Naive thymus-derived CD4-positive, alpha-beta T cell (primary cell): Measurements from ENCODE around the gene CLASP1. TPM values are rescaled to one million over a fixed set of nuclear protein-coding genes. Genes with fewer than 3 reads are reported as not detected.
"Not testable (repeated sequence)": the region's sequence is repeated elsewhere in the genome, so short reads cannot be mapped to it uniquely, and the experiment has no call there.

Experiments
- ATAC-seq: fragments of 150-1000 bp; cut with Tn5 transposase; 2 replicates; pipeline ENCODE4 v1.10.0; 2021; ENCODE audit warnings: mild to moderate bottlenecking, moderate library complexity
- CTCF ChIA-PET: fragments of 350-600 bp; sonication (Branson Sonifier 250); formaldehyde crosslinking; loops from one replicate; lab custom pipeline; 2021; ENCODE audit warnings: antibody characterized with exemption; lab: Charles Lee
- POLR2A ChIA-PET: fragments of 350-600 bp; sonication (Branson Sonifier 250); formaldehyde crosslinking; loops from one replicate; lab custom pipeline; 2021; ENCODE audit warnings: antibody characterized with exemption, inconsistent platforms; lab: Charles Lee
- DNase-seq, 9 donors: peaks; one replicate each; pipeline versions ENCODE4 v3.0.0 to v3.0.0-alpha.2; 2020 to 2022; ENCODE audit warnings: mixed read lengths in 1 of 9
- H3K27ac ChIP-seq: one replicate; pipeline ENCODE4 v1.7.0; 2013; ENCODE audit warnings: mild to moderate bottlenecking, low read depth, low read length, moderate library complexity
- H3K27me3 ChIP-seq, 2 donors: one replicate each; pipeline ENCODE4 v1.7.0; 2013; ENCODE audit warnings: low read length in 2 of 2, mild to moderate bottlenecking in 2 of 2, moderate library complexity in 2 of 2; ENCODE audit not compliant: control insufficient read depth in 2 of 2, insufficient read depth in 2 of 2
- H3K36me3 ChIP-seq, 3 experiments: 1 replicate in 2 of 3; 2 replicates in 1 of 3; pipeline ENCODE4 v1.7.0; 2013; ENCODE audit warnings: low read length in 3 of 3, mild to moderate bottlenecking in 3 of 3, moderate library complexity in 1 of 3; ENCODE audit not compliant: insufficient read depth in 3 of 3, control insufficient read depth in 2 of 3
- H3K4me1 ChIP-seq, 2 donors: one replicate each; pipeline ENCODE4 v1.7.0; 2013; ENCODE audit warnings: low read length in 2 of 2, mild to moderate bottlenecking in 2 of 2, moderate library complexity in 1 of 2; ENCODE audit not compliant: control insufficient read depth in 2 of 2, insufficient read depth in 2 of 2
- H3K4me3 ChIP-seq: 2 replicates; pipeline ENCODE4 v1.7.0; 2013; ENCODE audit warnings: mild to moderate bottlenecking, low read length
- H3K9me3 ChIP-seq, 3 experiments: 1 replicate in 2 of 3; 2 replicates in 1 of 3; pipeline ENCODE4 v1.7.0; 2013; ENCODE audit warnings: low read length in 3 of 3; ENCODE audit not compliant: control insufficient read depth in 2 of 3
- H3K27ac Mint-ChIP-seq, 9 donors: one replicate each; pipeline ENCODE4 v1.8.0; 2020 to 2022; ENCODE audit warnings: mixed read lengths in 9 of 9, mild to moderate bottlenecking in 8 of 9, moderate library complexity in 5 of 9, inconsistent platforms in 2 of 9
- H3K27me3 Mint-ChIP-seq, 5 donors: one replicate each; pipeline ENCODE4 v1.8.0; 2021 to 2022; ENCODE audit warnings: mixed read lengths in 5 of 5, mild to moderate bottlenecking in 1 of 5
- H3K36me3 Mint-ChIP-seq, 5 donors: one replicate each; pipeline ENCODE4 v1.8.0; 2020 to 2022; ENCODE audit warnings: mixed read lengths in 5 of 5, mild to moderate bottlenecking in 3 of 5, inconsistent platforms in 1 of 5
- H3K4me1 Mint-ChIP-seq, 7 donors: one replicate each; pipeline ENCODE4 v1.8.0; 2020 to 2022; ENCODE audit warnings: mixed read lengths in 7 of 7, mild to moderate bottlenecking in 3 of 7, inconsistent platforms in 1 of 7
- H3K4me3 Mint-ChIP-seq, 10 donors: one replicate each; pipeline ENCODE4 v1.8.0; 2020 to 2022; ENCODE audit warnings: mild to moderate bottlenecking in 10 of 10, mixed read lengths in 10 of 10, moderate library complexity in 6 of 10, inconsistent platforms in 2 of 10
- H3K9me3 Mint-ChIP-seq, 11 donors: one replicate each; pipeline ENCODE4 v1.8.0; 2020 to 2022; ENCODE audit warnings: mixed read lengths in 11 of 11, mild to moderate bottlenecking in 4 of 11, inconsistent platforms in 1 of 11, moderate library complexity in 1 of 11
- intact Hi-C, 2 donors: fragments of 100-400 bp; cut with micrococcal nuclease; formaldehyde crosslinking; loops; one replicate each; pipeline ENCODE4 v1.15.1; 2023
- polyA plus RNA-seq, 2 donors: library from polyadenylated mRNA; unstranded; fragments of 300-500 nt; fragmentation: Illumina TruSeq; gene quantifications; one replicate each; pipeline ENCODE4 v1.2.3, GENCODE V29; 2021
- total RNA-seq, 6 experiments: library from RNA in 5 of 6; stranded (reverse) in 5 of 6; gene quantifications; 1 replicate in 5 of 6; 2 replicates in 1 of 6; pipeline ENCODE4 v1.2.3 and lab custom pipeline; 2021 to 2026

Gene CLASP1
- total and polyA plus RNA-seq, 7 experiments from 2014 or later = 13.8 to 76.3 (median 61.6) TPM

- H3K4me3 ChIP-seq, H3K9me3 ChIP-seq, H3K4me1 ChIP-seq, H3K27me3 Mint-ChIP-seq, intact Hi-C loops, H3K9me3 Mint-ChIP-seq, H3K4me3 Mint-ChIP-seq, H3K27ac ChIP-seq, ATAC-seq, POLR2A ChIA-PET, DNase-seq, CTCF ChIA-PET, H3K27me3 ChIP-seq: not testable (repeated sequence)
- peaks cover 28 to 60% (median 41%) of the 10 kb centered on the region in 7 donors for H3K4me1 Mint-ChIP-seq
- peaks cover 0 to 18% (median 2%) of the 10 kb centered on the region in 5 donors for H3K36me3 Mint-ChIP-seq
- H3K36me3 ChIP-seq = peaks cover 0 to 12% (median 0%) of the 10 kb centered on the region in 3 experiments
- peak overlapping the region in 2 of 9 donors; percentile 59 to 76 for H3K27ac Mint-ChIP-seq
Observed at GRCh38 chr2:121478358-121478995, 170.8 kb downstream of the CLASP1 start.

GRCh38 chr2:121476684-121477083 is 172.6 kb downstream of the CLASP1 start:
- ChIA-PET POLR2A (no interaction called here), CTCF (no interaction called here)
- Histone ChIP-seq H3K27me3 (no peaks in the 10 kb centered on the region), H3K4me3 (no peak overlapping the region), H3K27ac (no peak overlapping the region), H3K4me1 (peaks cover 0 to 6% of the 10 kb centered on the region in 2 donors), H3K9me3 (no peaks in the 10 kb centered on the region), H3K36me3 (peaks cover 0 to 11% (median 0%) of the 10 kb centered on the region in 3 experiments)
- DNase-seq (no peak), ATAC-seq (no peak)
- Mint-ChIP-seq H3K4me3 (no peak overlapping the region), H3K4me1 (peaks cover 24 to 72% (median 46%) of the 10 kb centered on the region in 7 donors), H3K9me3 (no peaks in the 10 kb centered on the region), H3K27ac (peak overlapping the region in 1 of 9 donors; percentile 3), H3K27me3 (no peaks in the 10 kb centered on the region), H3K36me3 (peaks cover 0 to 11% (median 2%) of the 10 kb centered on the region in 5 donors)
- intact Hi-C loops = no loop called here

GRCh38 chr2:121475811-121476571 is 173.3 kb downstream of the CLASP1 start:
- Mint-ChIP-seq H3K27ac (peak overlapping the region in 4 of 9 donors; percentile 5 to 86 (median 34)), H3K9me3 (peaks cover 0 to 2% (median 0%) of the 10 kb centered on the region in 11 donors), H3K27me3 (no peaks in the 10 kb centered on the region), H3K4me3 (no peak overlapping the region), H3K36me3 (peaks cover 0 to 15% (median 6%) of the 10 kb centered on the region in 5 donors), H3K4me1 (peaks cover 24 to 70% (median 48%) of the 10 kb centered on the region in 7 donors)
- Histone ChIP-seq H3K27me3 (no peaks in the 10 kb centered on the region), H3K4me1 (peaks cover 0 to 6% of the 10 kb centered on the region in 2 donors), H3K4me3 (no peak overlapping the region), H3K36me3 (peaks cover 0 to 18% (median 0%) of the 10 kb centered on the region in 3 experiments), H3K9me3 (no peaks in the 10 kb centered on the region), H3K27ac (no peak overlapping the region)
- DNase-seq = no peak
- CTCF ChIA-PET = no interaction called here
- POLR2A ChIA-PET = no interaction called here
- ATAC-seq = no peak
- intact Hi-C loops = no loop called here

- CTCF ChIA-PET = no interaction called here
- peaks cover 20 to 49% (median 30%) of the 10 kb centered on the region in 7 donors for H3K4me1 Mint-ChIP-seq
- no peak overlapping the region for H3K4me3 Mint-ChIP-seq
Observed at GRCh38 chr2:121473512-121473911, 175.8 kb downstream of the CLASP1 start.

GRCh38 chr2:121472470-121472993 is 176.7 kb downstream of the CLASP1 start:
- Mint-ChIP-seq H3K9me3 (peaks cover 0 to 2% (median 0%) of the 10 kb centered on the region in 11 donors), H3K4me1 (peaks cover 20 to 49% (median 29%) of the 10 kb centered on the region in 7 donors), H3K36me3 (peaks cover 23 to 47% (median 28%) of the 10 kb centered on the region in 5 donors), H3K27me3 (no peaks in the 10 kb centered on the region), H3K27ac (peak overlapping the region in 2 of 9 donors; percentile 46 to 67), H3K4me3 (no peak overlapping the region)
- Histone ChIP-seq H3K9me3 (no peaks in the 10 kb centered on the region), H3K4me3 (no peak overlapping the region), H3K4me1 (peaks cover 0 to 6% of the 10 kb centered on the region in 2 donors), H3K27me3 (no peaks in the 10 kb centered on the region), H3K36me3 (peaks cover 0 to 34% (median 9%) of the 10 kb centered on the region in 3 experiments), H3K27ac (no peak overlapping the region)
- ChIA-PET POLR2A (no interaction called here), CTCF (no interaction called here)
- DNase-seq = no peak
- ATAC-seq = no peak
- intact Hi-C loops = no loop called here

More at GRCh38 chr2:121473512-121473911, 175.8 kb downstream of the CLASP1 start:
- Histone ChIP-seq H3K36me3 (peaks cover 0 to 28% (median 9%) of the 10 kb centered on the region in 3 experiments), H3K27me3 (no peaks in the 10 kb centered on the region), H3K4me3 (no peak overlapping the region), H3K27ac (no peak overlapping the region), H3K4me1 (peaks cover 0 to 6% of the 10 kb centered on the region in 2 donors), H3K9me3 (no peaks in the 10 kb centered on the region)
- Mint-ChIP-seq H3K36me3 (peaks cover 13 to 37% (median 18%) of the 10 kb centered on the region in 5 donors), H3K9me3 (peaks cover 0 to 2% (median 0%) of the 10 kb centered on the region in 11 donors), H3K27ac (peak overlapping the region in 5 of 9 donors; percentile 4 to 26 (median 5)), H3K27me3 (no peaks in the 10 kb centered on the region)
- POLR2A ChIA-PET = no interaction called here
- intact Hi-C loops = no loop called here
- ATAC-seq = no peak
- no peak for DNase-seq

GRCh38 chr2:121471532-121472469 is 177.5 kb downstream of the CLASP1 start:
- ChIA-PET CTCF (no interaction called here), POLR2A (no interaction called here)
- H3K27me3 Mint-ChIP-seq = no peaks in the 10 kb centered on the region
- intact Hi-C loops = no loop called here
- H3K27ac Mint-ChIP-seq = peak overlapping the region in 1 of 9 donors; percentile 46
- H3K4me1 Mint-ChIP-seq = peaks cover 18 to 45% (median 25%) of the 10 kb centered on the region in 7 donors
- no peak overlapping the region for H3K4me3 Mint-ChIP-seq
- Histone ChIP-seq H3K9me3 (no peaks in the 10 kb centered on the region), H3K27ac (no peak overlapping the region), H3K36me3 (peaks cover 0 to 37% (median 9%) of the 10 kb centered on the region in 3 experiments), H3K4me3 (no peak overlapping the region), H3K27me3 (no peaks in the 10 kb centered on the region), H3K4me1 (peaks cover 0 to 6% of the 10 kb centered on the region in 2 donors)
- H3K36me3 Mint-ChIP-seq = peaks cover 25 to 54% (median 35%) of the 10 kb centered on the region in 5 donors
- DNase-seq (no peak), ATAC-seq (no peak)
- peaks cover 0 to 2% (median 0%) of the 10 kb centered on the region in 11 donors for H3K9me3 Mint-ChIP-seq
